Caco-2 (cell line): ENCODE measurements around the gene FAM180A. TPM values are rescaled to one million over a fixed set of nuclear protein-coding genes. Genes with fewer than 3 reads are reported as not detected.

Experiments used
- BruUV-seq: library from RNA; stranded (reverse); fragments of 400-500 nt; replicated peaks from 2 replicates; lab custom pipeline; 2021; lab: Mats Ljungman, UMichigan
- CTCF ChIA-PET: fragments of 300-600 bp; sonication (Branson Sonifier 250); formaldehyde crosslinking; loops from one replicate; lab custom pipeline; 2022; ENCODE audit warnings: antibody characterized with exemption; lab: Charles Lee
- POLR2A ChIA-PET: fragments of 300-600 bp; sonication (Branson Sonifier 250); formaldehyde crosslinking; loops from one replicate; lab custom pipeline; 2022; ENCODE audit warnings: antibody characterized with exemption; lab: Charles Lee
- DNase-seq, 2 experiments: peaks; one replicate each; pipeline versions ENCODE4 v3.0.0 to v3.0.0-alpha.2; 2020 to 2022
- H3K27me3 ChIP-seq: replicated peaks from 2 replicates; pipeline ENCODE4 v1.6.0; 2011; ENCODE audit warnings: low read length; ENCODE audit not compliant: control insufficient read depth, insufficient read depth
- H3K36me3 ChIP-seq: 2 replicates; pipeline ENCODE4 v1.5.1; 2011; ENCODE audit warnings: low read length; ENCODE audit not compliant: control insufficient read depth, insufficient read depth
- H3K4me1 ChIP-seq: fragments of 250-450 bp; sonication (Bioruptor Pico); 2 replicates; pipeline ENCODE4 v1.5.1; 2020; ENCODE audit warnings: mild to moderate bottlenecking
- H3K4me3 ChIP-seq: 2 replicates; pipeline ENCODE4 v1.5.1; 2011; ENCODE audit warnings: low read depth, mild to moderate bottlenecking, control low read depth, low read length
- H3K9me3 ChIP-seq: fragments of 250-450 bp; sonication (Bioruptor Pico); 2 replicates; pipeline ENCODE4 v1.5.1; 2020; ENCODE audit warnings: mild to moderate bottlenecking, moderate library complexity
- H3K27ac Mint-ChIP-seq: one replicate; pipeline ENCODE4 v1.8.0; 2022; ENCODE audit warnings: mixed read lengths; ENCODE audit not compliant: unreplicated experiment
- H3K27me3 Mint-ChIP-seq: one replicate; pipeline ENCODE4 v1.8.0; 2022; ENCODE audit warnings: mixed read lengths; ENCODE audit not compliant: insufficient read depth, unreplicated experiment
- H3K36me3 Mint-ChIP-seq: one replicate; pipeline ENCODE4 v1.8.0; 2022; ENCODE audit warnings: mild to moderate bottlenecking, mixed read lengths; ENCODE audit not compliant: insufficient read depth, unreplicated experiment
- H3K4me1 Mint-ChIP-seq: one replicate; pipeline ENCODE4 v1.8.0; 2022; ENCODE audit warnings: low read depth, mixed read lengths; ENCODE audit not compliant: unreplicated experiment
- H3K4me3 Mint-ChIP-seq: one replicate; pipeline ENCODE4 v1.8.0; 2022; ENCODE audit warnings: mild to moderate bottlenecking, moderate library complexity, mixed read lengths; ENCODE audit not compliant: unreplicated experiment
- H3K9me3 Mint-ChIP-seq: one replicate; pipeline ENCODE4 v1.8.0; 2022; ENCODE audit warnings: mixed read lengths; ENCODE audit not compliant: unreplicated experiment
- intact Hi-C: fragments of 100-400 bp; cut with micrococcal nuclease; formaldehyde crosslinking; loops from one replicate; pipeline ENCODE4 v1.10.0; 2022; ENCODE audit not compliant: unreplicated experiment
- total RNA-seq: library from RNA; stranded (reverse); gene quantifications from 2 replicates; pipeline ENCODE4 v1.2.3, GENCODE V29; 2022
- TF ChIP-seq, protein P1 (sequence below), 2 experiments: fragments of 200-600 bp in 1 of 2; IDR thresholded peaks; 1 replicate in 1 of 2; 2 replicates in 1 of 2; pipeline versions ENCODE4 v1.5.1 to v1.8.0; 2011 to 2022; ENCODE audit warnings: antibody characterized with exemption in 1 of 2, control low read depth in 1 of 2, inconsistent platforms in 1 of 2, low read depth in 1 of 2, low read length in 1 of 2, mild to moderate bottlenecking in 1 of 2, moderate library complexity in 1 of 2; ENCODE audit not compliant: insufficient read depth in 1 of 2, severe bottlenecking in 1 of 2, unreplicated experiment in 1 of 2

Gene FAM180A
- total RNA-seq, 1 experiment from 2014 or later: not detected

DNA sequence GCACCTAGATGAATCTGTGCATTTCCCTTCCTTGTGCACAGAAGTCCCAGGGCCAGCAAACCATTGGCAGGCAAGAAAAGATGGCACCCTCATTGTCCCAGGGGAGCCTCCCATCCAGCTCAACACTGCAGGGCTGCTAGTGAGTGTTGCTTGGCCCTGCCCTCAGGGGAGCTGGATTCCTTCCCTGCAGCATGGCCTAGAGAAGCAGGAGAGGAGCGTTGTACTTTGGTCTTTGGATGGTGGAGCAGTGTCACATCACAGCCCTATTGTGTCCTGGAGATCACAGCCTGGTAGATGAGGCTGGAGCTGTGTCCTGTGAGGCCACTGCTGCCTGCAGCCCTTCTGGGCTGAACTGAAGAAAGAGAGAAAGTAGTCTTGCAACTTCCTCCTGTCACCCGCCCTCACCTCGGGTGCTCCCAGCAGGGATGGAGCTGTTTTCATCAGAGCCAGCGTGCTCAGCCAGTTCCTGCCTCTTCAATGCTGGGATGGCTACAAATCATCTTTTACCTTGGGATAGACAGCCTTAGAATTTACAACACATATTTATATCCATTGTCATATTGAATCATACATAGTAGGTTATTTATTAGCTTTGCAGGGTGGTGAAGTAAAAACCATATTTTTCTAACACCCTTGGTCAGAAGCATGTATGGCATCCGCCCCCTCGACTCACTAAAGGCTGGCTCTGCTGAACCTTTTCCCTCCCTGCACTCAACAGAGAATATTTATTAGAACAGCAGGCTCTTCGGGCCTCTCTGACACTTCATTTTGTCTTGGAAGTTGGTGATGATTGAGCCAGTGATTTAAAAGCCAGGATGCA lies 43.1 kb upstream of the FAM180A start:
- no peaks in the 10 kb centered on the region for H3K36me3 Mint-ChIP-seq
- H3K27me3 ChIP-seq: no peaks in the 10 kb centered on the region
- H3K4me1 Mint-ChIP-seq: no peaks in the 10 kb centered on the region
- CTCF ChIA-PET: no interaction called here
- no peaks in the 10 kb centered on the region for H3K4me1 ChIP-seq
- no peaks in the 10 kb centered on the region for H3K9me3 ChIP-seq
- DNase-seq: no peak
- POLR2A ChIA-PET: no interaction called here
- no peak overlapping the region for H3K4me3 Mint-ChIP-seq
- H3K9me3 Mint-ChIP-seq: no peaks in the 10 kb centered on the region
- TF ChIP-seq, protein P1, sequence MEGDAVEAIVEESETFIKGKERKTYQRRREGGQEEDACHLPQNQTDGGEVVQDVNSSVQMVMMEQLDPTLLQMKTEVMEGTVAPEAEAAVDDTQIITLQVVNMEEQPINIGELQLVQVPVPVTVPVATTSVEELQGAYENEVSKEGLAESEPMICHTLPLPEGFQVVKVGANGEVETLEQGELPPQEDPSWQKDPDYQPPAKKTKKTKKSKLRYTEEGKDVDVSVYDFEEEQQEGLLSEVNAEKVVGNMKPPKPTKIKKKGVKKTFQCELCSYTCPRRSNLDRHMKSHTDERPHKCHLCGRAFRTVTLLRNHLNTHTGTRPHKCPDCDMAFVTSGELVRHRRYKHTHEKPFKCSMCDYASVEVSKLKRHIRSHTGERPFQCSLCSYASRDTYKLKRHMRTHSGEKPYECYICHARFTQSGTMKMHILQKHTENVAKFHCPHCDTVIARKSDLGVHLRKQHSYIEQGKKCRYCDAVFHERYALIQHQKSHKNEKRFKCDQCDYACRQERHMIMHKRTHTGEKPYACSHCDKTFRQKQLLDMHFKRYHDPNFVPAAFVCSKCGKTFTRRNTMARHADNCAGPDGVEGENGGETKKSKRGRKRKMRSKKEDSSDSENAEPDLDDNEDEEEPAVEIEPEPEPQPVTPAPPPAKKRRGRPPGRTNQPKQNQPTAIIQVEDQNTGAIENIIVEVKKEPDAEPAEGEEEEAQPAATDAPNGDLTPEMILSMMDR (IDR thresholded peaks at IDR 0.05; ENCODE audit: insufficient read depth in 1 of 2, low read depth in 1 of 2, low read length in 1 of 2, severe bottlenecking in 1 of 2, unreplicated experiment in 1 of 2): no peak
- no peaks in the 10 kb centered on the region for H3K36me3 ChIP-seq
- BruUV-seq: no TSS peak
- H3K27me3 Mint-ChIP-seq: no peaks in the 10 kb centered on the region
- H3K27ac Mint-ChIP-seq: no peak overlapping the region
- H3K4me3 ChIP-seq: no peak overlapping the region
- intact Hi-C loops: no loop called here

DNA sequence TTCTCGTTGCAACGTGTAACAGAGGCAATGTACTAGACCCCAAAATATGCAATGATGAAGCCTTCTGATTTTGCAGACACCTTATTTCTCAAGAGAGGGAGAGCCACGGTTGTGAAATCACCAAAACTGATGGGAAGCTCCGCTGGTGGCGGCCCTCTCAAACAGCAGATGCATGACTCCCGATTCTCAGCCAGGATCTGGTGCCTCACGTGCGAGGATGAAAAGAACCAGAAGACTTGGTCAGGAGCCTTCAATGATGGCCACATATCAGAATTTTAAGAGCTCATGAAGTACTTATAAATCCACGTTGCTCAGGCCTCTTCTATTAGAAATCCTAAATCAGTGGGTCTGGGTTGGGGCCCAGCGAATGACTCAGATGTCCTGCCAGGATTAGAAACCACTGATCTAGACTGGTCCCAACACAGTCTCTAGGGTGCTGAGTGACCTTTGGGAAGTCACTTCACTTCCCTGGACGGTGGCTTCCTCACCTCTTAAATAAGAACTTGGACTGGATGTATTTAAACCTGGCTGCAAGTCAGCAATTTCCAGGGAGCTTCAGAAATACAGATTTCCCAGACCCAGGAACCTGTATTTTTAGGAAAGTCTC lies 41.9 kb upstream of the FAM180A start:
- Mint-ChIP-seq H3K4me1 (no peaks in the 10 kb centered on the region), H3K27ac (no peak overlapping the region), H3K4me3 (no peak overlapping the region), H3K9me3 (no peaks in the 10 kb centered on the region), H3K36me3 (no peaks in the 10 kb centered on the region), H3K27me3 (peaks cover 3% of the 10 kb centered on the region)
- H3K27me3 ChIP-seq: no peaks in the 10 kb centered on the region
- ChIA-PET CTCF (no interaction called here), POLR2A (interaction anchor here (0.6 kb wide), 1 partner anchor 47 kb away, joined by 3 read pairs; no protein-coding TSS in a partner anchor)
- intact Hi-C loops: no loop called here
- no peaks in the 10 kb centered on the region for H3K9me3 ChIP-seq
- TF ChIP-seq, protein P1 (IDR thresholded peaks at IDR 0.05; ENCODE audit: insufficient read depth in 1 of 2, low read depth in 1 of 2, low read length in 1 of 2, severe bottlenecking in 1 of 2, unreplicated experiment in 1 of 2): no peak
- no peaks in the 10 kb centered on the region for H3K36me3 ChIP-seq
- H3K4me1 ChIP-seq: no peaks in the 10 kb centered on the region
- no peak for DNase-seq
- H3K4me3 ChIP-seq: no peak overlapping the region
- BruUV-seq: no TSS peak

DNA sequence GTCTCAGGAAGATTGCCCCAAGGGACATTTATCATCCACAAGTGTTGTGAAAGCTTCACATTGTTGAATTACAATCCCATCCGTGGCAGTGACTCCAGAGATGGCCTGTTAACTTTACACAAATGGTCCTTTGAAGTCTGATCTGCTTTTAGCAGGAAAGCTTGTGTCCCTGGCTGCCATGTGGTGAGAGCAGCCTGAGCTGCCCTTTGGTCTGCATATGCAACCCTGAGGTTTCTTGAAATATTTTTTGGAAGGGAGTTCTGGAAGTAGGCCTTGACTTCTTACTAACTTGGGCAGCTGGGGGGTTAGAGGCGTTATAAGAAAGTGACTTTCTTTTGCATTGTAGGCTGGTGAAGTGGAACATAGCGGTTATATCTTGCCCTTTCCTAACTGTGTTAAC lies 41.3 kb upstream of the FAM180A start:
- Histone ChIP-seq H3K9me3 (no peaks in the 10 kb centered on the region), H3K4me3 (no peak overlapping the region), H3K4me1 (no peaks in the 10 kb centered on the region), H3K27me3 (no peaks in the 10 kb centered on the region), H3K36me3 (no peaks in the 10 kb centered on the region)
- Mint-ChIP-seq H3K4me1 (no peaks in the 10 kb centered on the region), H3K36me3 (no peaks in the 10 kb centered on the region), H3K27ac (no peak overlapping the region), H3K9me3 (no peaks in the 10 kb centered on the region), H3K27me3 (peaks cover 5% of the 10 kb centered on the region), H3K4me3 (no peak overlapping the region)
- no TSS peak for BruUV-seq
- intact Hi-C loops: no loop called here
- ChIA-PET CTCF (no interaction called here), POLR2A (interaction anchor here (0.6 kb wide), 1 partner anchor 46 kb away, joined by 3 read pairs; no protein-coding TSS in a partner anchor)
- DNase-seq: no peak
- TF ChIP-seq, protein P1 (IDR thresholded peaks at IDR 0.05; ENCODE audit: insufficient read depth in 1 of 2, low read depth in 1 of 2, low read length in 1 of 2, severe bottlenecking in 1 of 2, unreplicated experiment in 1 of 2): no peak
